Transverse colon (tissue), 4 donors: ENCODE results near the gene MASTL. TPM values are rescaled to one million over a fixed set of nuclear protein-coding genes. Genes with fewer than 3 reads are reported as not detected.

Experiments
- DNase-seq: peaks from one replicate; pipeline ENCODE4 v3.0.0-alpha.2; 2019
- H3K27ac ChIP-seq, 4 donors: fragments of 200-600 bp; sonication (generic); 2 replicates each; pipeline ENCODE4 v1.5.1; 2016 to 2018; ENCODE audit warnings: inconsistent platforms in 4 of 4
- H3K27me3 ChIP-seq: fragments of 200-600 bp; sonication (generic); 2 replicates; pipeline ENCODE4 v1.5.1; 2017; ENCODE audit warnings: inconsistent platforms
- H3K36me3 ChIP-seq, 4 donors: fragments of 200-600 bp; sonication (generic); 2 replicates each; pipeline ENCODE4 v1.5.1; 2017 to 2019; ENCODE audit warnings: inconsistent platforms in 4 of 4
- H3K4me1 ChIP-seq, 4 donors: fragments of 200-600 bp; sonication (generic); 2 replicates each; pipeline ENCODE4 v1.5.1; 2017 to 2020; ENCODE audit warnings: inconsistent platforms in 4 of 4
- H3K4me3 ChIP-seq, 4 donors: fragments of 200-600 bp; sonication (generic); 1 replicate in 1 of 4; 2 replicates in 3 of 4; pipeline versions ENCODE4 v1.5.1 to v1.6.1; 2017 to 2019; ENCODE audit warnings: inconsistent platforms in 4 of 4
- H3K9me3 ChIP-seq, 2 donors: fragments of 200-600 bp; sonication (generic); 2 replicates each; pipeline ENCODE4 v1.5.1; 2017 to 2019; ENCODE audit warnings: inconsistent platforms in 2 of 2
- CTCF ChIP-seq, 5 experiments: fragments of 200-600 bp in 3 of 5; fragments of 450-650 bp in 2 of 5; sonication (generic) in 3 of 5; IDR thresholded peaks; 1 replicate in 2 of 5; 2 replicates in 3 of 5; pipeline ENCODE4 v1.5.1; 2016 to 2017; ENCODE audit warnings: antibody characterized with exemption in 5 of 5, inconsistent platforms in 3 of 5, mild to moderate bottlenecking in 2 of 5, moderate library complexity in 1 of 5
- EP300 ChIP-seq: sonication (generic); formaldehyde crosslinking; IDR thresholded peaks from one replicate; pipeline ENCODE4 v1.6.1; 2017; ENCODE audit warnings: antibody characterized with exemption, low read depth
- POLR2A ChIP-seq: fragments of 450-650 bp; IDR thresholded peaks from one replicate; pipeline ENCODE4 v1.6.1; 2016; ENCODE audit warnings: antibody characterized with exemption, mild to moderate bottlenecking, moderate library complexity
- POLR2AphosphoS5 ChIP-seq, 3 donors: sonication (generic); formaldehyde crosslinking; IDR thresholded peaks; one replicate each; pipeline ENCODE4 v1.6.1; 2016; ENCODE audit warnings: antibody characterized with exemption in 3 of 3
- WGBS, 2 donors: methylation state at CpG; one replicate each; pipeline ENCODE4 v1.1.5; 2018; ENCODE audit warnings: low coverage in 1 of 2; 5-methylcytosine and 5-hydroxymethylcytosine counted together
- in situ Hi-C, 4 donors: fragments of 200-750 bp; cut with MboI; loops; one replicate each; pipeline versions ENCODE4 v1.15.0 to v1.15.1; 2017; ENCODE audit warnings: low sequenced_read_pairs in 3 of 4, low pct_ligation_motif_present in 1 of 4, low pct_unique_long_range_greater_than_20kb in 1 of 4
- intact Hi-C: fragments of 100-400 bp; cut with DNase I; formaldehyde crosslinking; loops from one replicate; pipeline ENCODE4 v1.15.1; 2023; ENCODE audit warnings: low total_unique reads
- small RNA-seq, 4 donors: library from RNA; depleted of rRNA; stranded (forward); fragments of <200 nt; gene quantifications; one replicate each; pipeline ENCODE3, GENCODE V24; 2016
- total RNA-seq, 4 donors: library from RNA; depleted of rRNA; stranded (reverse); fragments of >200 nt; gene quantifications; one replicate each; pipeline ENCODE4 v1.1.0, GENCODE V29; 2016

Gene MASTL
- total RNA-seq, 4 donors from 2014 or later: 1.6 to 7.6 (median 6.0) TPM

- intact Hi-C loops (no loop called here), in situ Hi-C loops (loop anchor here in 1 of 4 donors (25.0 kb wide), 1 partner anchor 282 kb away; the partner anchor contains the start of gene RAB18)
- 35 to 75% methylated on average over 1 of the region's 1 CpG for WGBS, 2 donors
- Histone ChIP-seq H3K4me3 (no peak overlapping the region), H3K9me3 (no peaks in the 10 kb centered on the region), H3K27me3 (no peaks in the 10 kb centered on the region), H3K36me3 (peaks cover 0 to 45% (median 6%) of the 10 kb centered on the region in 4 donors), H3K27ac (no peak overlapping the region), H3K4me1 (peaks cover 0 to 6% (median 3%) of the 10 kb centered on the region in 4 donors)
- no peak for DNase-seq
- no peak for TF ChIP-seq POLR2A
- no peak for TF ChIP-seq CTCF (IDR thresholded peaks at IDR 0.05)
- TF ChIP-seq EP300: no peak
- TF ChIP-seq POLR2AphosphoS5 (IDR thresholded peaks at IDR 0.05): no peak
Observed at GRCh38 chr10:27230022-27230421, 74.9 kb downstream of the MASTL start.

GRCh38 chr10:27235706-27236105 is 80.6 kb downstream of the MASTL start:
- TF ChIP-seq POLR2AphosphoS5 (IDR thresholded peaks at IDR 0.05) (no peak), CTCF (IDR thresholded peaks at IDR 0.05) (no peak), POLR2A (no peak), EP300 (no peak)
- no peak overlapping the region for H3K4me3 ChIP-seq
- no peaks in the 10 kb centered on the region for H3K9me3 ChIP-seq
- 73% methylated on average over 1 of the region's 1 CpG; no CpG with 5 or more reads in 1 of the 2 donors for WGBS, 2 donors
- intact Hi-C loops (no loop called here), in situ Hi-C loops (loop anchor here in 1 of 4 donors (25.0 kb wide), 1 partner anchor 277 kb away; the partner anchor contains the start of gene RAB18)
- peaks cover 9 to 50% (median 28%) of the 10 kb centered on the region in 4 donors for H3K4me1 ChIP-seq
- H3K36me3 ChIP-seq: peaks cover 0 to 20% (median 3%) of the 10 kb centered on the region in 4 donors
- DNase-seq: no peak
- H3K27ac ChIP-seq: peak overlapping the region in 2 of 4 donors; percentile 42 to 67
- H3K27me3 ChIP-seq: no peaks in the 10 kb centered on the region

Small RNA genes lying within 50 kb of the gene (small RNA-seq; reads per million reads assigned to genes)
- gene RNU2-24P: 0 to 0.18 (median 0) reads per million in 4 donors
- 0 reads per million in 4 donors for gene RNU7-12P

Other genes with a start within 250 kb of the MASTL start
- gene ANKRD26, start 54.9 kb upstream of the MASTL start, total RNA-seq: 10 to 100 TPM in 3 of 4 donors, 1 to 10 TPM in 1; 5.9 to 46.0 (median 21.8) TPM
- gene YME1L1, start 968 bp upstream of the MASTL start, total RNA-seq: 10 to 100 TPM; 19.5 to 66.6 (median 48.0) TPM
- 10 to 100 TPM in 3 of 4 donors, 1 to 10 TPM in 1; 8.2 to 42.6 (median 32.8) TPM for gene ACBD5, start 85.4 kb downstream of the MASTL start, total RNA-seq